ENCODE measurements around the gene WWTR1.

WWTR1 gene

DNA sequence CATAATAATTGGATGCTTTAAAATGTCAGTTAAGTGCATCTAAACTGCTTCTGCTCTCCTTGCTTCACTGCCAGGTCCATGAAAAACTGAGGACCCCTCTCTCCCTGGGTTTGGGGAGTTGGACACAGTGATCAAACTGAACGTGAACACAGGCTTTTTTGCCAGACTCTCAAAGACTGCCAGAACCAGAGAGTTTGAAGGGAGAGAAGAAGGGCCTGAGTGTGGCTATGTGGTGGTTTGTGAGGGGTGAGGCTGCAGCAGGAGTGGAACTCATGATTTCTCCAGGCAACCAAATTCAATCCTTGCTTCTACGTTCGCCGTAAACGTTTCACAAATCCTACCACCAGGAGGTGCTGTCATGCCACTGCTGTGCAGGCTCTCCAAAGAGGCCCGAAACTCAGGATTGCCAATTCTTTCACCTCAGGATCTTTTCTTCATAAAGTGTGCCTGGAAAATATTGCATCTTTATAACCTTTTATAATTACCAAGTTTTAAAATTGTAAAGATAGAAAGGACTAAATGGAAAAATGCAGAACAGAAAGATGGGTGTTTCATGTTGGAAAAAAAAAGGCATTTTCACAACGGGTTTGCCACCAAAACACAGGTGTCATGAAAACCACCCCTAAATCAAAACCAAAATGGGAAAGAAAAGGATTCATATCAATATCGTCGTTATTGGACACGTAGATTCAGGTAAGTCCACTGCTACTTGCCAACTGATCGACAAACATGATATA lies 163.6 kb downstream of the WWTR1 start:
- TF ChIP-seq, protein P1, sequence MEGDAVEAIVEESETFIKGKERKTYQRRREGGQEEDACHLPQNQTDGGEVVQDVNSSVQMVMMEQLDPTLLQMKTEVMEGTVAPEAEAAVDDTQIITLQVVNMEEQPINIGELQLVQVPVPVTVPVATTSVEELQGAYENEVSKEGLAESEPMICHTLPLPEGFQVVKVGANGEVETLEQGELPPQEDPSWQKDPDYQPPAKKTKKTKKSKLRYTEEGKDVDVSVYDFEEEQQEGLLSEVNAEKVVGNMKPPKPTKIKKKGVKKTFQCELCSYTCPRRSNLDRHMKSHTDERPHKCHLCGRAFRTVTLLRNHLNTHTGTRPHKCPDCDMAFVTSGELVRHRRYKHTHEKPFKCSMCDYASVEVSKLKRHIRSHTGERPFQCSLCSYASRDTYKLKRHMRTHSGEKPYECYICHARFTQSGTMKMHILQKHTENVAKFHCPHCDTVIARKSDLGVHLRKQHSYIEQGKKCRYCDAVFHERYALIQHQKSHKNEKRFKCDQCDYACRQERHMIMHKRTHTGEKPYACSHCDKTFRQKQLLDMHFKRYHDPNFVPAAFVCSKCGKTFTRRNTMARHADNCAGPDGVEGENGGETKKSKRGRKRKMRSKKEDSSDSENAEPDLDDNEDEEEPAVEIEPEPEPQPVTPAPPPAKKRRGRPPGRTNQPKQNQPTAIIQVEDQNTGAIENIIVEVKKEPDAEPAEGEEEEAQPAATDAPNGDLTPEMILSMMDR (IDR thresholded peaks at IDR 0.05; ENCODE audit: low read length, missing control alignments), result peak; percentile 93
- H3K4me3 ChIP-seq (replicated peaks; ENCODE audit: low read depth, low read length), result no peak overlapping the region
- peak; percentile 89 for DNase-seq (ENCODE audit: low read depth)

DNA sequence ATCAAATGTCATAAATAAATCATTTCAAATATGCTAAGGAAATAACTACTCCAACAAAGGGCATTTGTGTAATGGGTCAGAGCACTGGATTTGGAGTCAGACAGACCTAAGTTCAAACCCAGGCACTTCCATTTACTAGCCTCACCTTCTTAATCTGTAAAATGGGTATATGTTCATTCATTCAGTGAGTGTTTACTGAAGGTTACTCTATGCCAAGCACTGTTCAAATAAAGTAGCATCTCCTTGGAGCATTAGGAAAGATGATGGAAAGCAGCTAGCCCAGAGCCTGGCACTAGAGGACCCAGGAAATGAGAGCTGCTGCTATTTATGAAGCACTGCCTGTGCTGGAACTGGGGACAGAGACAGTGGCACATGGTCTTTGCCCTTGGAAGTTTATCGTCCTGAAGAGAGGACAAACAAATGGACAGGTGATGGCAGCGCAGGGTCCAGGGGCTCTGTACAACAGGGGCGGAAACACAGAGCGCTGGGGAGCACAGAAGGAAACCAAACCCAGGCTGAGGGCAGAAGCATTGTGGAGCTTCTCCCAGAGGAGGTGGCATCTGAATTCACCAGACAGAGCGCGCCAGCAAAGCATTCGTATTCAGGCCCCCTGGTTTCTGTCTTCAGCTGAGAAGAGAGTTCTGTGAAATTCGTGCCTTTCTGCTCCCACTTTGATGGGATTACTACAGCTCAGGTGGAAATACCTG lies 164.4 kb downstream of the WWTR1 start:
- no peak overlapping the region for H3K4me3 ChIP-seq (replicated peaks; ENCODE audit: low read depth, low read length)
- no peak for DNase-seq (ENCODE audit: low read depth)
- TF ChIP-seq, protein P1 (IDR thresholded peaks at IDR 0.05; ENCODE audit: low read length, missing control alignments), result no peak

- no peak for DNase-seq (ENCODE audit: low read depth)
These were observed 167.4 kb downstream of the WWTR1 start for GRCh38 chr3:149490260-149490971.

DNA sequence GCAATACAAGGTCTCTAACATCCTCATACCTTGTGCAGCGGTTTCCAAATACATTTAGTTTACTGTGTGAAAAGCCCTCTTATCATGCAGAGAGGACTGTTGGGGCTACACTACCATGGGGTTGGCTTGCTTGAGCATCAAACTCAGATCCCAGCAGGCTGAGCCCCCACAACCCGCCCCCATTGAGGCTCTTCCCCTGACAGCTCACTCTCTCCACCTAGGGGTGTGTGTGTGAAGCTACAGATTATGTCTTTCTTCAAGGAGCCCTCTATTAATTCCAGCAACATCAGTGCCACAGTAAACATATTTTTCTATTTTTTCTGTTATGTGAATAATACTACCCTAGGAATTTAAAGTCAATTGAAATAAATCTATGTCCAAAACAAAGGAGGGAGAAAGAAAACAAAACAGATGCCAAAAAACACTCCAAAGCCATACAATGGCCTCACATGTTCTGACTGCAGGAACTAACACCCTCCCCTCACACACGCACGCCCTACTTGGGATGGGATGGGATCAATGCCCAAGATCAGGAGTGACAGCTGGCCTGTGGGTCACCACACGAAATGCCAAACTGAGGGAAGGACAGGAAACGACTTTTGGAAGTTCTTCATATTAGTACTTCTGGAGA lies 168.7 kb downstream of the WWTR1 start:
- H3K4me3 ChIP-seq (replicated peaks; ENCODE audit: low read depth, low read length), result no peak overlapping the region
- TF ChIP-seq, protein P1 (IDR thresholded peaks at IDR 0.05; ENCODE audit: low read length, missing control alignments), result peak; percentile 74
- DNase-seq (ENCODE audit: low read depth), result peak; percentile 47

More at GRCh38 chr3:149490260-149490971, 167.4 kb downstream of the WWTR1 start:
- no peak overlapping the region for H3K4me3 ChIP-seq (replicated peaks; ENCODE audit: low read depth, low read length)
- TF ChIP-seq, protein P1 (IDR thresholded peaks at IDR 0.05; ENCODE audit: low read length, missing control alignments), result no peak

DNA sequence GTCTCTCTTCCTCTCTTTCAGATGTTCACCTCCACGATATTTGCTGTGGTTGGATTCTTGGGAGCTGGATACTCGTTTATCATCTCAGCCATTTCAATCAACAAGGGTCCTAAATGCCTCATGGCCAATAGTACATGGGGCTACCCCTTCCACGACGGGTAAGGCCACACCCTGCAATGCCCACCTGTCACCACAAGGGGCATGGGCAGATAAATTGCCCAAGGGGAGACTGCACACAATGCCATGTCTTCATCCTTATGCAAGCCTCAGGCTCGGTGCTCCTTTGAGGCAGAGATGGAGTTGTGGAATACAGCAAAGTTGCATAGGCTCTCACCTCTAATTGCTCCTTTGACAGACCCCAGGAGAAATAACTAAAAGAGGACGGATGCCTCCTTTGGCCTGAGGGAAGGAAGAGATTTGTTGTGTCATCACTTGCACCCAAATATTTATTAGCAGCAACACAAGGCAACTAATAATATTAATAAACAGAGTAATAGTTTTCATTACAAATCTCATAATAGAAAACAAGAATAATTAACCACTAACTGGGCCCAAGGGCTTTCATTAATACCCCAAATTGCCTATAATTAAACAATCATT lies 170.1 kb downstream of the WWTR1 start:
- H3K4me3 ChIP-seq (replicated peaks; ENCODE audit: low read depth, low read length), result no peak overlapping the region
- no peak for DNase-seq (ENCODE audit: low read depth)
- TF ChIP-seq, protein P1 (IDR thresholded peaks at IDR 0.05; ENCODE audit: low read length, missing control alignments), result peak; percentile 43

- H3K4me3 ChIP-seq (replicated peaks; ENCODE audit: low read depth, low read length), result no peak overlapping the region
- TF ChIP-seq, protein P1 (IDR thresholded peaks at IDR 0.05; ENCODE audit: low read length, missing control alignments), result no peak
These were observed 171.1 kb downstream of the WWTR1 start for GRCh38 chr3:149486726-149487125.

More at GRCh38 chr3:149486726-149487125, 171.1 kb downstream of the WWTR1 start:
- DNase-seq (ENCODE audit: low read depth), result no peak

Measured in fibroblast of pulmonary artery (primary cell).